Right lobe of liver (tissue), 6 donors: Measurements from ENCODE around the gene NDFIP2. TPM values are rescaled to one million over a fixed set of nuclear protein-coding genes. Genes with fewer than 3 reads are reported as not detected.
A peak's percentile ranks its signal among the peaks of the same experiment; 100 is the strongest.

Experiments
- ATAC-seq, 4 donors: fragments of 200-7000 bp; cut with Tn5 transposase; one replicate each; pipeline ENCODE4 v1.9.1; 2020; ENCODE audit warnings: mild to moderate bottlenecking in 4 of 4, moderate library complexity in 4 of 4
- DNase-seq, 3 donors: peaks; one replicate each; pipeline ENCODE4 v3.0.0-alpha.2; 2020
- H3K27ac ChIP-seq, 3 donors: fragments of 200-600 bp; one replicate each; pipeline ENCODE4 v1.8.0; 2022
- H3K27me3 ChIP-seq, 2 donors: fragments of 200-600 bp; one replicate each; pipeline ENCODE4 v1.8.0; 2022
- H3K36me3 ChIP-seq, 4 donors: fragments of 200-600 bp; sonication (generic) in 1 of 4; one replicate each; pipeline versions ENCODE4 v1.5.1 to v1.8.0; 2017 to 2022; ENCODE audit warnings: control low read depth in 1 of 4
- H3K4me1 ChIP-seq, 4 donors: fragments of 200-600 bp; sonication (generic) in 1 of 4; one replicate each; pipeline versions ENCODE4 v1.5.1 to v1.8.0; 2017 to 2022; ENCODE audit warnings: control low read depth in 1 of 4
- H3K4me3 ChIP-seq, 3 donors: fragments of 200-600 bp; one replicate each; pipeline ENCODE4 v1.8.0; 2022
- H3K9me3 ChIP-seq, 4 donors: fragments of 200-600 bp; sonication (generic) in 1 of 4; one replicate each; pipeline versions ENCODE4 v1.5.1 to v1.8.0; 2017 to 2022; ENCODE audit warnings: control low read depth in 1 of 4
- CTCF ChIP-seq, 4 donors: fragments of 200-600 bp in 3 of 4; fragments of 450-650 bp in 1 of 4; IDR thresholded peaks; one replicate each; pipeline versions ENCODE4 v1.5.1 to v1.8.0; 2016 to 2022; ENCODE audit warnings: antibody characterized with exemption in 4 of 4, mild to moderate bottlenecking in 2 of 4
- POLR2A ChIP-seq: fragments of 450-650 bp; IDR thresholded peaks from one replicate; pipeline ENCODE4 v1.6.1; 2017; ENCODE audit warnings: antibody characterized with exemption, mild to moderate bottlenecking
- WGBS: methylation state at CpG from one replicate; pipeline ENCODE4 v1.1.6; 2018; ENCODE audit warnings: low coverage, low lambda C conversion rate; ENCODE audit not compliant: insufficient coverage; ENCODE audit errors: missing lambda C conversion rate; 5-methylcytosine and 5-hydroxymethylcytosine counted together
- intact Hi-C, 2 donors: fragments of 100-400 bp; cut with DNase I; formaldehyde crosslinking; loops; one replicate each; pipeline versions ENCODE4 v1.11.2 to v1.14.1; 2022
- total RNA-seq, 6 experiments: library from RNA; depleted of rRNA in 2 of 6; stranded (reverse); fragments of >200 nt in 2 of 6; fragmentation: NEBNext Ultra II Directional in 3 of 6; extraction: Animal tissue kit (Norgen Biotek cat#: 25700) in 3 of 6; gene quantifications; one replicate each; pipeline versions ENCODE4 v1.1.0 to v1.2.4, GENCODE V29; 2016 to 2023
- donor health status: DM: no; HTN: yes; CAD: no.
- donor health status: DM: no; HTN: no; CAD: no.
- donor health status: DM: no; HTN: no; CAD: no.
- donor health status: DM: no; HTN: yes; CAD: no.
- donor health status: DM: no; HTN: yes; CAD: no.

The NDFIP2 gene
- total RNA-seq, 6 experiments from 2014 or later = 20.3 to 32.7 (median 27.5) TPM

GRCh38 chr13:79490326-79490725 lies 9.4 kb downstream of the NDFIP2 start:
- H3K27me3 ChIP-seq = no peaks in the 10 kb centered on the region
- no peak overlapping the region for H3K27ac ChIP-seq
- no peak overlapping the region for H3K4me3 ChIP-seq
- ATAC-seq (no peak), DNase-seq (no peak)
- 86% methylated on average over 1 of the region's 1 CpG for WGBS
- intact Hi-C loops = no loop called here
- peaks cover 0 to 16% (median 8%) of the 10 kb centered on the region in 4 donors for H3K4me1 ChIP-seq
- H3K36me3 ChIP-seq = no peaks in the 10 kb centered on the region
- no peak for TF ChIP-seq CTCF (IDR thresholded peaks at IDR 0.05)
- TF ChIP-seq POLR2A = no peak
- no peaks in the 10 kb centered on the region for H3K9me3 ChIP-seq

GRCh38 chr13:79490824-79491223 lies 9.9 kb downstream of the NDFIP2 start:
- Histone ChIP-seq H3K36me3 (no peaks in the 10 kb centered on the region), H3K27me3 (no peaks in the 10 kb centered on the region), H3K4me3 (no peak overlapping the region), H3K27ac (no peak overlapping the region), H3K9me3 (no peaks in the 10 kb centered on the region), H3K4me1 (peaks cover 0 to 14% (median 5%) of the 10 kb centered on the region in 4 donors)
- ATAC-seq = peak in 1 of 4 donors; percentile 37
- TF ChIP-seq POLR2A (no peak), CTCF (IDR thresholded peaks at IDR 0.05) (no peak)
- intact Hi-C loops = no loop called here
- no peak for DNase-seq
- WGBS = no CpG with 5 or more reads among the region's 1 CpG

- ATAC-seq = no peak
Measured at GRCh38 chr13:79491715-79492114, 10.8 kb downstream of the NDFIP2 start.

GRCh38 chr13:79492313-79492798 lies 11.4 kb downstream of the NDFIP2 start:
- Histone ChIP-seq H3K27ac (no peak overlapping the region), H3K27me3 (no peaks in the 10 kb centered on the region), H3K4me1 (peaks cover 0 to 8% (median 0%) of the 10 kb centered on the region in 4 donors), H3K4me3 (no peak overlapping the region), H3K36me3 (no peaks in the 10 kb centered on the region), H3K9me3 (no peaks in the 10 kb centered on the region)
- ATAC-seq = no peak
- no peak for TF ChIP-seq CTCF (IDR thresholded peaks at IDR 0.05)
- no peak for TF ChIP-seq POLR2A
- intact Hi-C loops = no loop called here
- WGBS = 85% methylated on average over 5 of the region's 5 CpGs
- DNase-seq = no peak

More at GRCh38 chr13:79491715-79492114, 10.8 kb downstream of the NDFIP2 start:
- WGBS = 52% methylated on average over 4 of the region's 4 CpGs
- no peaks in the 10 kb centered on the region for H3K36me3 ChIP-seq
- H3K4me1 ChIP-seq = peaks cover 0 to 8% (median 1%) of the 10 kb centered on the region in 4 donors
- intact Hi-C loops = no loop called here
- no peak for DNase-seq
- H3K27ac ChIP-seq = no peak overlapping the region
- TF ChIP-seq CTCF (IDR thresholded peaks at IDR 0.05) (no peak), POLR2A (no peak)
- H3K27me3 ChIP-seq = no peaks in the 10 kb centered on the region
- no peaks in the 10 kb centered on the region for H3K9me3 ChIP-seq
- H3K4me3 ChIP-seq = no peak overlapping the region
